Aorta (tissue), 5 donors: ENCODE data around the gene WASF3. TPM values are rescaled to one million over a fixed set of nuclear protein-coding genes. Genes with fewer than 3 reads are reported as not detected.
A peak's percentile ranks its signal among the peaks of the same experiment; 100 is the strongest.

Experiments
- ATAC-seq: fragments of 200-7000 bp; cut with Tn5 transposase; one replicate; pipeline ENCODE4 v1.9.1; 2022; ENCODE audit warnings: moderate library complexity; ENCODE audit not compliant: low FRiP score
- DNase-seq, 2 donors: peaks; one replicate each; pipeline ENCODE4 v3.0.0-alpha.2; 2020
- H3K27ac ChIP-seq, 2 donors: one replicate each; pipeline ENCODE4 v1.5.1; 2013; ENCODE audit warnings: low read length in 2 of 2, mild to moderate bottlenecking in 2 of 2, moderate library complexity in 2 of 2, control low read depth in 1 of 2, inconsistent platforms in 1 of 2, low read depth in 1 of 2
- H3K27me3 ChIP-seq, 2 donors: one replicate each; pipeline ENCODE4 v1.6.1; 2013; ENCODE audit warnings: control low read depth in 1 of 2, low read length in 1 of 2, mild to moderate bottlenecking in 1 of 2, moderate library complexity in 1 of 2; ENCODE audit not compliant: insufficient read depth in 2 of 2, control insufficient read depth in 1 of 2
- H3K36me3 ChIP-seq, 2 donors: one replicate each; pipeline ENCODE4 v1.6.1; 2013; ENCODE audit warnings: control low read depth in 1 of 2, low read length in 1 of 2, mild to moderate bottlenecking in 1 of 2; ENCODE audit not compliant: insufficient read depth in 2 of 2, control insufficient read depth in 1 of 2
- H3K4me1 ChIP-seq, 2 donors: one replicate each; pipeline ENCODE4 v1.6.1; 2013; ENCODE audit warnings: low read length in 2 of 2, control low read depth in 1 of 2, mild to moderate bottlenecking in 1 of 2, moderate library complexity in 1 of 2; ENCODE audit not compliant: insufficient read depth in 2 of 2, control insufficient read depth in 1 of 2
- H3K4me3 ChIP-seq, 2 donors: one replicate each; pipeline ENCODE4 v1.5.1; 2013; ENCODE audit warnings: low read length in 2 of 2, control low read depth in 1 of 2, mild to moderate bottlenecking in 1 of 2
- H3K9me3 ChIP-seq: one replicate; pipeline ENCODE4 v1.6.1; 2013; ENCODE audit warnings: mild to moderate bottlenecking, low read length; ENCODE audit not compliant: control insufficient read depth
- WGBS, 2 donors: extraction: QIAGEN DNeasy Blood & Tissue Kit; methylation state at CpG; one replicate each; pipeline ENCODE4 v1.1.7; 2013; 5-methylcytosine and 5-hydroxymethylcytosine counted together
- intact Hi-C, 2 donors: fragments of 100-400 bp; cut with DNase I; formaldehyde crosslinking; loops; one replicate each; pipeline versions ENCODE4 v1.14.2 to v1.15.0; 2022
- polyA plus RNA-seq, 2 donors: library from polyadenylated mRNA; stranded (reverse); fragments of 200-250 nt; gene quantifications; one replicate each; pipeline ENCODE4 v1.2.3, GENCODE V29; 2013
- total RNA-seq, 2 donors: library from RNA; stranded (reverse); fragmentation: NEBNext Ultra II Directional; extraction: Animal tissue kit (Norgen Biotek cat#: 25700); gene quantifications; one replicate each; pipeline ENCODE4 v1.2.1, GENCODE V29; 2021
- donor health status: healthy with polysubstance abuse.
- donor health status: Bipolar disorder and iron deficiency.
- donor health status: DM: no; HTN: no; CAD: no.
- donor health status: DM: no; HTN: no; CAD: no.
- donor health status: DM: yes; HTN: yes; CAD: no.

WASF3 gene
- total and polyA plus RNA-seq, 4 donors = 5.4 to 27.1 (median 17.6) TPM

DNA sequence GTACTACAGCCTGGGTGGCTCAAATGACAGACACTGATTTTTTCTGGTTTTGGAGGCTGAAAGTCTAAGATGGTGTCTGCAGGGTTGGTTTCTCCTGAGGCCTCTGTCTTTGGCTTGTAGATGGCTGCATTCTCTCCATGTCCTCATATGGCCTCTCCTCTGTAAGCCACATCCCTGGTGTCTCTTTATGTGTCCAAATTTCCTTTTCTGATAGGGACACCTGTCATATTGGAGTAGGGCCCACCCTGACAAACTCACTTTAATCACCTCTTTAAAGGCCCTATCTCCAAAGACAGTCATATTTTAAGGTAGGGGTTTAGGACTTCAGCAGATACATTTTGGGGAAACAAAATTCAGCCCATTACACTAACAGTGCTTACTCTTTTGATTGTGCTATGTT, 32.0 kb upstream of the WASF3 start:
- H3K9me3 ChIP-seq = peaks cover 8% of the 10 kb centered on the region
- no peak overlapping the region for H3K27ac ChIP-seq
- no peaks in the 10 kb centered on the region for H3K36me3 ChIP-seq
- no peaks in the 10 kb centered on the region for H3K4me1 ChIP-seq
- no peak overlapping the region for H3K4me3 ChIP-seq
- H3K27me3 ChIP-seq = no peaks in the 10 kb centered on the region
- intact Hi-C loops = no loop called here
- DNase-seq = no peak
- ATAC-seq = no peak

DNA sequence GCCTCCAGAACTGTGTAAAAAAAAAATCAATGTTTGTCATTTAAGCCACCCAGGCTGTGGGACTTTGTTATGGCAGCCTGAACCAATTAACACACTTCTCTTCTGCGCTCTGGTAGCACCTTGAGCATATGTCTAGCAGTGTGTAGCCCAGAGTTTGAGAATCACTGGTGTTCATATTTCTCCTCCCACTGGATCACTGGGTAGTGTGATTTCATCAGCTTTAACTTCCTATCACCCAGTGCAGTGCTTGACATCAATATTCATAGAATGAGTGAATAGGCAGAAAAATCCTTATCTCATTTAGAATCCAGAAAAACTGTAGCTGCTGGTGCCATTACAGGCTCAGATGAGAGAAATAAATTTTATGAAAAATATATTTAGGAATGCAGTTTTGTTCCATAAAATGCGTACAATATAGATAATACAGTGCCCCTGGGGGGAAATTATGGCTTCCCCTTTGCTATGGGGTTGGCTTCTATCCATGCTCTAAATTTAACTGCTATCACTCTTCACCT, 30.7 kb upstream of the WASF3 start:
- ATAC-seq (no peak), DNase-seq (no peak)
- no peak overlapping the region for H3K4me3 ChIP-seq
- H3K27ac ChIP-seq = no peak overlapping the region
- H3K36me3 ChIP-seq = no peaks in the 10 kb centered on the region
- 35 to 42% methylated on average over 2 of the region's 2 CpGs for WGBS, 2 donors
- H3K9me3 ChIP-seq = peaks cover 3% of the 10 kb centered on the region
- intact Hi-C loops = no loop called here
- H3K27me3 ChIP-seq = no peaks in the 10 kb centered on the region
- no peaks in the 10 kb centered on the region for H3K4me1 ChIP-seq

GRCh38 chr13:26528527-26528926, 29.0 kb upstream of the WASF3 start:
- DNase-seq (no peak), ATAC-seq (no peak)
- H3K36me3 ChIP-seq = no peaks in the 10 kb centered on the region
- WGBS, 2 donors = 18 to 20% methylated on average over 1 of the region's 1 CpG
- intact Hi-C loops = no loop called here
- H3K27ac ChIP-seq = no peak overlapping the region
- H3K9me3 ChIP-seq = peaks cover 3% of the 10 kb centered on the region
- no peak overlapping the region for H3K4me3 ChIP-seq
- H3K27me3 ChIP-seq = no peaks in the 10 kb centered on the region
- no peaks in the 10 kb centered on the region for H3K4me1 ChIP-seq

- no peak for ATAC-seq
- H3K4me3 ChIP-seq = no peak overlapping the region
- H3K9me3 ChIP-seq = peaks cover 3% of the 10 kb centered on the region
- H3K4me1 ChIP-seq = no peaks in the 10 kb centered on the region
- no peak for DNase-seq
- no peaks in the 10 kb centered on the region for H3K27me3 ChIP-seq
- H3K36me3 ChIP-seq = no peaks in the 10 kb centered on the region
- H3K27ac ChIP-seq = no peak overlapping the region
- intact Hi-C loops = no loop called here
- WGBS, 2 donors = 29 to 32% methylated on average over 6 of the region's 6 CpGs
Measured at GRCh38 chr13:26529441-26529840, 28.0 kb upstream of the WASF3 start.

- H3K4me3 ChIP-seq = no peak overlapping the region
- no peaks in the 10 kb centered on the region for H3K27me3 ChIP-seq
- ATAC-seq (no peak), DNase-seq (no peak)
- no peaks in the 10 kb centered on the region for H3K4me1 ChIP-seq
- H3K9me3 ChIP-seq = peaks cover 1% of the 10 kb centered on the region
- intact Hi-C loops = no loop called here
- 60 to 63% methylated on average over 3 of the region's 3 CpGs for WGBS, 2 donors
- H3K27ac ChIP-seq = no peak overlapping the region
- H3K36me3 ChIP-seq = no peaks in the 10 kb centered on the region
Measured at GRCh38 chr13:26531742-26532141, 25.7 kb upstream of the WASF3 start.

GRCh38 chr13:26534036-26534726, 23.3 kb upstream of the WASF3 start:
- Histone ChIP-seq H3K36me3 (no peaks in the 10 kb centered on the region), H3K27me3 (peaks cover 0 to 1% of the 10 kb centered on the region in 2 donors), H3K9me3 (no peaks in the 10 kb centered on the region), H3K4me1 (no peaks in the 10 kb centered on the region), H3K27ac (no peak overlapping the region), H3K4me3 (no peak overlapping the region)
- WGBS, 2 donors = 81 to 85% methylated on average over 9 of the region's 9 CpGs
- DNase-seq = no peak
- no peak for ATAC-seq
- intact Hi-C loops = no loop called here

DNA sequence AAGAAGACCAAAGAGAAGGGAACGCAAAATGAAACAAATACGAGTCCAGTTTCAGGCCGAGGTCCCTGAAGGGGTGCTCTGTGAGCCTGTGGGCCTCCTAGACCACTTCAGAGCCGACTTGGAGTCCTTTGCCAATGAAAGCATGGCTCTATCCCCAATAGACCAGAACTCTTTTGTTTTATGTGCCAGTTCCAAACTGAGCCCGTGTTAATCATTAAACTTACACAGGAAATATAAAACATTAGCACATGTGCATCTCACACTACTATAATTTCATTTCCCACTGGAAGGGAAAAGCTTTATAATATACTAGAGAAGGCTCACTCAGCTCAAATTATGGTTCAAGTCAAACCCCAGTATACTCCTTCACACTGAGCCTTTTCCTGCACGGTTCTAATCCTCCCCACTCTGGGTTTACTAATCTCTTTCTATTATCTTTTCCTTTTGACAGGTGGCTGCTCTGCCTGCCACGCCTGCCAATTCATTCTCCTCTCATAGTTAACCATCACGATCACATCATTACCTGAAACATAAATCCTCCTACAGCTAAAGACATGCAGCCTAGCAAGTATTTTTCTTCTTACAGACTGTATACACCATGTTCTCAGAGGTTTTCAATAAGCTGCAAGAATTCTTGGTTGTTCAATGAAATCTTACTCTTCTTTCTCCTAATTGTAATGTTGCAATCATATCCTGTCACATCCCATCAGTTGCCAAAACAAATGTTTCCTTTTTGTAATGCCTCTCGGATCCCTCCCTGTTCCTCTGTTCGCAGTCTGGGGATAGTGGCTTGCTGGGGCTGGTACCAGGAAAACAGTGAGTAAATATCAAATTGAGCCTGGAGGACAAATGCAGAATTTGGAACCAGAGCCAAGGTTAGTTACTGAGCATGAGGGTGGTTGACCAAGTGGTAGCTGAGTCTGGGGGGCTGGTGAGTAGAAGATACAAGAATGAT, 18.8 kb upstream of the WASF3 start:
- Histone ChIP-seq H3K36me3 (no peaks in the 10 kb centered on the region), H3K27ac (no peak overlapping the region), H3K4me3 (no peak overlapping the region), H3K27me3 (peaks cover 0 to 1% of the 10 kb centered on the region in 2 donors), H3K9me3 (no peaks in the 10 kb centered on the region), H3K4me1 (no peaks in the 10 kb centered on the region)
- 37 to 39% methylated on average over 10 of the region's 10 CpGs for WGBS, 2 donors
- intact Hi-C loops = no loop called here
- peak; percentile 48 for ATAC-seq
- no peak for DNase-seq

DNA sequence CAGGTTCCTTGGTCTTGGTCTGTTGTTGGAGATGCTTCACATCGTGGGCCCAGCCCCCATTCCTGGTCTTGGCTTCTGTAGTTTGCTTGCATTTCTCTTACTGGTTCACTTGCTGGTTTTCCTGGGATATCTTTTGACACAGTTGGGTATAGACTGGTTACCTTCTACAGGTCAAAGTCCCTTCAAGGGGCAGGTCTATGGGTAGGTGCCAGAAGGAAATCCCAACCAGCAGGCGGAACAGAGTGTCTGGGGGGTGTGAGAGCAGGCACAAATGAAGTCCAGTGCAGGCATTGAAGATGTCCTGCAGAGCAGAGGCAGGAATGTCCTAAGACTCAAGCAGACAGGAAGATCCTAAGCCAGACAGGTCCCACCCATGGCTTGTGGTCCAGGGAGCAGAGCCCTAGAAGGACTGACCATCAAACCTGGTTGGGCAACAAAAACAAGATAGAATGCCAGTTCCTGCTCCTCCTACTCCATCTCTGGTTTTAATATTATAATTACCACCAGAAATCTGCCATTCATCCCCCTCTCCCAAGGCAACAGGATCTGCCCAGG, 17.7 kb upstream of the WASF3 start:
- DNase-seq = no peak
- Histone ChIP-seq H3K27me3 (peaks cover 0 to 1% of the 10 kb centered on the region in 2 donors), H3K9me3 (no peaks in the 10 kb centered on the region), H3K4me3 (no peak overlapping the region), H3K36me3 (no peaks in the 10 kb centered on the region), H3K27ac (no peak overlapping the region), H3K4me1 (no peaks in the 10 kb centered on the region)
- intact Hi-C loops = no loop called here
- 87 to 93% methylated on average over 2 of the region's 2 CpGs for WGBS, 2 donors
- ATAC-seq = no peak
